Endothelial cell of umbilical vein (primary cell): Measurements from ENCODE around the gene CYP27C1. TPM values are rescaled to one million over a fixed set of nuclear protein-coding genes. Genes with fewer than 3 reads are reported as not detected.

ENCODE experiments used
- BruUV-seq: library from RNA; stranded (reverse); fragments of 400-500 nt; replicated peaks from 2 replicates; lab custom pipeline; 2021; lab: Mats Ljungman, UMichigan
- CTCF ChIA-PET: fragments of 300-600, 350-600 bp; sonication (Branson Sonifier 250); formaldehyde crosslinking; loops from one replicate; lab custom pipeline; 2021; ENCODE audit warnings: antibody characterized with exemption, inconsistent platforms; lab: Charles Lee
- POLR2A ChIA-PET: fragments of 300-600, 350-600 bp; sonication (Branson Sonifier 250); formaldehyde crosslinking; loops from one replicate; lab custom pipeline; 2021; ENCODE audit warnings: antibody characterized with exemption, inconsistent platforms; lab: Charles Lee
- DNase-seq: peaks from one replicate; pipeline ENCODE4 v3.0.0-alpha.2; 2011; ENCODE audit warnings: low read depth, low spot score
- FAIRE-seq: peaks from 2 replicates; lab custom pipeline; 2011; peaks lifted over from hg19 to GRCh38; lab: Jason Lieb, UNC
- H2AFZ ChIP-seq: 2 replicates; pipeline ENCODE4 v1.6.0; 2012; ENCODE audit warnings: low read depth, low read length, control low read depth, inconsistent platforms
- H3K27ac ChIP-seq: 2 replicates; pipeline ENCODE4 v1.5.1; 2011; ENCODE audit warnings: low read depth, mild to moderate bottlenecking, control low read depth, low read length, moderate library complexity; ENCODE audit not compliant: insufficient read depth
- H3K27me3 ChIP-seq, 2 experiments: 2 replicates each; pipeline versions ENCODE4 v1.6.0 to v1.6.1; 2011; ENCODE audit warnings: low read length in 2 of 2, mixed read lengths in 1 of 2; ENCODE audit not compliant: control insufficient read depth in 2 of 2, insufficient read depth in 2 of 2
- H3K36me3 ChIP-seq, 2 experiments: 2 replicates in 1 of 2; 3 replicates in 1 of 2; pipeline ENCODE4 v1.5.1; 2011; ENCODE audit warnings: low read length in 2 of 2, mild to moderate bottlenecking in 1 of 2, moderate library complexity in 1 of 2; ENCODE audit not compliant: control insufficient read depth in 2 of 2, insufficient read depth in 2 of 2; ENCODE audit errors: extremely low read depth in 1 of 2
- H3K4me1 ChIP-seq: 3 replicates; pipeline ENCODE4 v1.5.1; 2011; ENCODE audit warnings: mild to moderate bottlenecking, low read length; ENCODE audit not compliant: control insufficient read depth, insufficient read depth; ENCODE audit errors: extremely low read depth
- H3K4me2 ChIP-seq: 2 replicates; pipeline ENCODE4 v1.6.1; 2011; ENCODE audit warnings: low read length, control low read depth, mixed read lengths; ENCODE audit not compliant: insufficient read depth
- H3K4me3 ChIP-seq, 3 experiments: fragments of 200-600 bp in 1 of 3; sonication (generic), shearing (Covaris generic) in 1 of 3; replicated peaks in 1 of 3; 2 replicates each; pipeline ENCODE4 v1.5.1; 2011 to 2016; ENCODE audit warnings: control low read depth in 3 of 3, low read length in 3 of 3, mild to moderate bottlenecking in 2 of 3, inconsistent platforms in 1 of 3, low read depth in 1 of 3, moderate library complexity in 1 of 3; ENCODE audit not compliant: insufficient read depth in 1 of 3
- H3K79me2 ChIP-seq: 2 replicates; pipeline ENCODE4 v1.6.0; 2012; ENCODE audit warnings: low read length, inconsistent platforms; ENCODE audit not compliant: control insufficient read depth, insufficient read depth
- H3K9ac ChIP-seq: replicated peaks from 2 replicates; pipeline ENCODE3; 2011; ENCODE audit warnings: low read length, control low read depth; ENCODE audit not compliant: insufficient read depth; ENCODE audit errors: extremely low read depth
- H3K9me1 ChIP-seq: replicated peaks from 3 replicates; pipeline ENCODE4 v1.6.0; 2011; ENCODE audit warnings: mild to moderate bottlenecking, low read length; ENCODE audit not compliant: control insufficient read depth, insufficient read depth; ENCODE audit errors: extremely low read depth
- H3K9me3 ChIP-seq: replicated peaks from 2 replicates; pipeline ENCODE4 v1.5.1; 2012; ENCODE audit warnings: low read length, inconsistent platforms; ENCODE audit not compliant: control insufficient read depth, insufficient read depth
- H4K20me1 ChIP-seq: replicated peaks from 2 replicates; pipeline ENCODE3; 2011; ENCODE audit warnings: mild to moderate bottlenecking, low read length; ENCODE audit not compliant: control insufficient read depth, insufficient read depth; ENCODE audit errors: extremely low read depth
- EZH2 ChIP-seq: IDR thresholded peaks from 2 replicates; pipeline ENCODE4 v1.6.1; 2012; ENCODE audit warnings: borderline replicate concordance, low read depth, mild to moderate bottlenecking, moderate library complexity, low read length, inconsistent platforms; ENCODE audit not compliant: severe bottlenecking
- FOS ChIP-seq: IDR thresholded peaks from 2 replicates; pipeline ENCODE4 v1.6.1; 2011; ENCODE audit warnings: mild to moderate bottlenecking, low read length, moderate library complexity, borderline replicate concordance; ENCODE audit not compliant: insufficient read depth
- GATA2 ChIP-seq: IDR thresholded peaks from 2 replicates; pipeline ENCODE4 v1.7.0; 2011; ENCODE audit warnings: low read depth, mild to moderate bottlenecking, moderate library complexity, mixed read lengths, low read length; ENCODE audit not compliant: insufficient read length, insufficient read depth
- JUN ChIP-seq: IDR thresholded peaks from 2 replicates; pipeline ENCODE4 v1.6.1; 2011; ENCODE audit warnings: borderline replicate concordance, low read depth; ENCODE audit not compliant: insufficient read length, insufficient read depth
- MAX ChIP-seq: IDR thresholded peaks from 2 replicates; pipeline ENCODE4 v1.6.1; 2011; ENCODE audit not compliant: insufficient read depth, insufficient read length
- MYC ChIP-seq: IDR thresholded peaks from one replicate; pipeline ENCODE4 v1.6.1; 2011; ENCODE audit warnings: mild to moderate bottlenecking, low read depth, low read length
- POLR2A ChIP-seq: IDR thresholded peaks from 2 replicates; pipeline ENCODE4 v1.6.1; 2012; ENCODE audit warnings: low read depth, mild to moderate bottlenecking, control low read depth, low read length
- POLR2AphosphoS5 ChIP-seq: IDR thresholded peaks from 2 replicates; pipeline ENCODE4 v1.6.1; 2012; ENCODE audit warnings: low read depth, mild to moderate bottlenecking, control low read depth, low read length, moderate library complexity; ENCODE audit not compliant: insufficient read depth
- dilution Hi-C: fragments of 300-500 bp; cut with MboI; formaldehyde crosslinking; loops from one replicate; pipeline ENCODE4 v1.15.0; 2019; ENCODE audit warnings: low sequenced_read_pairs; ENCODE audit not compliant: extremely low pct_ligation_motif_present
- intact Hi-C: fragments of 100-400 bp; cut with micrococcal nuclease; formaldehyde crosslinking; loops from one replicate; pipeline ENCODE4 v1.10.0; 2022
- polyA plus RNA-seq, 4 experiments: library from polyadenylated mRNA; depleted of rRNA in 3 of 4; stranded (reverse) in 3 of 4; unstranded in 1 of 4; fragments of >200 nt; gene quantifications; 2 replicates each; pipeline versions ENCODE4 v1.2.1 to v1.2.3, GENCODE V29; 2011 to 2012; ENCODE audit warnings: missing spikeins in 1 of 4
- total RNA-seq: library from RNA; stranded (reverse); gene quantifications from 2 replicates; pipeline ENCODE4 v1.2.3, GENCODE V29; 2021
- TF ChIP-seq, protein P1 (sequence below), 2 donors: IDR thresholded peaks; 1 replicate in 1 of 2; 2 replicates in 1 of 2; pipeline ENCODE4 v1.5.1; 2011; ENCODE audit warnings: low read length in 2 of 2, mild to moderate bottlenecking in 2 of 2, moderate library complexity in 2 of 2, control low read depth in 1 of 2, inconsistent platforms in 1 of 2, low read depth in 1 of 2; ENCODE audit not compliant: insufficient read depth in 1 of 2; ENCODE audit errors: extremely low read depth in 1 of 2

The CYP27C1 gene
- total and polyA plus RNA-seq, 2 donors (not counting 3 experiments of a cell fraction or from before 2014, with no cell fraction given), result not detected

GRCh38 chr2:127201452-127201851, 18.6 kb downstream of the CYP27C1 start:
- no peak for DNase-seq
- H4K20me1 ChIP-seq, result no peaks in the 10 kb centered on the region
- no peak overlapping the region for H3K9ac ChIP-seq
- H3K27me3 ChIP-seq, result peaks cover 0 to 2% of the 10 kb centered on the region in 2 experiments
- no peak overlapping the region for H2AFZ ChIP-seq
- H3K27ac ChIP-seq, result no peak overlapping the region
- no TSS peak for BruUV-seq
- ChIA-PET POLR2A (no interaction called here), CTCF (interaction anchor here (0.9 kb wide), 1 partner anchor 10 kb away, joined by 4 read pairs; no protein-coding TSS in a partner anchor)
- TF ChIP-seq POLR2A, result no peak
- no peak for TF ChIP-seq POLR2AphosphoS5
- no peak for TF ChIP-seq FOS
- no peak for TF ChIP-seq GATA2
- no peak for TF ChIP-seq MYC
- TF ChIP-seq, protein P1, sequence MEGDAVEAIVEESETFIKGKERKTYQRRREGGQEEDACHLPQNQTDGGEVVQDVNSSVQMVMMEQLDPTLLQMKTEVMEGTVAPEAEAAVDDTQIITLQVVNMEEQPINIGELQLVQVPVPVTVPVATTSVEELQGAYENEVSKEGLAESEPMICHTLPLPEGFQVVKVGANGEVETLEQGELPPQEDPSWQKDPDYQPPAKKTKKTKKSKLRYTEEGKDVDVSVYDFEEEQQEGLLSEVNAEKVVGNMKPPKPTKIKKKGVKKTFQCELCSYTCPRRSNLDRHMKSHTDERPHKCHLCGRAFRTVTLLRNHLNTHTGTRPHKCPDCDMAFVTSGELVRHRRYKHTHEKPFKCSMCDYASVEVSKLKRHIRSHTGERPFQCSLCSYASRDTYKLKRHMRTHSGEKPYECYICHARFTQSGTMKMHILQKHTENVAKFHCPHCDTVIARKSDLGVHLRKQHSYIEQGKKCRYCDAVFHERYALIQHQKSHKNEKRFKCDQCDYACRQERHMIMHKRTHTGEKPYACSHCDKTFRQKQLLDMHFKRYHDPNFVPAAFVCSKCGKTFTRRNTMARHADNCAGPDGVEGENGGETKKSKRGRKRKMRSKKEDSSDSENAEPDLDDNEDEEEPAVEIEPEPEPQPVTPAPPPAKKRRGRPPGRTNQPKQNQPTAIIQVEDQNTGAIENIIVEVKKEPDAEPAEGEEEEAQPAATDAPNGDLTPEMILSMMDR (IDR thresholded peaks at IDR 0.05; ENCODE audit: extremely low read depth in 1 of 2, insufficient read depth in 1 of 2, low read depth in 1 of 2, low read length in 2 of 2), result no peak
- no peak for TF ChIP-seq JUN
- TF ChIP-seq MAX, result no peak
- no peak for TF ChIP-seq EZH2
- no peaks in the 10 kb centered on the region for H3K79me2 ChIP-seq
- dilution Hi-C loops (no loop called here), intact Hi-C loops (no loop called here)
- H3K4me3 ChIP-seq, result no peak overlapping the region
- no peaks in the 10 kb centered on the region for H3K36me3 ChIP-seq
- no peaks in the 10 kb centered on the region for H3K9me1 ChIP-seq
- H3K4me1 ChIP-seq, result no peaks in the 10 kb centered on the region
- H3K9me3 ChIP-seq, result no peaks in the 10 kb centered on the region
- H3K4me2 ChIP-seq, result no peak overlapping the region
- no peak for FAIRE-seq
